Measurements from ENCODE around the gene GNG7.
"Not testable (repeated sequence)": the region's sequence is repeated elsewhere in the genome, so short reads cannot be mapped to it uniquely, and the experiment has no call there.

Gene GNG7

DNA sequence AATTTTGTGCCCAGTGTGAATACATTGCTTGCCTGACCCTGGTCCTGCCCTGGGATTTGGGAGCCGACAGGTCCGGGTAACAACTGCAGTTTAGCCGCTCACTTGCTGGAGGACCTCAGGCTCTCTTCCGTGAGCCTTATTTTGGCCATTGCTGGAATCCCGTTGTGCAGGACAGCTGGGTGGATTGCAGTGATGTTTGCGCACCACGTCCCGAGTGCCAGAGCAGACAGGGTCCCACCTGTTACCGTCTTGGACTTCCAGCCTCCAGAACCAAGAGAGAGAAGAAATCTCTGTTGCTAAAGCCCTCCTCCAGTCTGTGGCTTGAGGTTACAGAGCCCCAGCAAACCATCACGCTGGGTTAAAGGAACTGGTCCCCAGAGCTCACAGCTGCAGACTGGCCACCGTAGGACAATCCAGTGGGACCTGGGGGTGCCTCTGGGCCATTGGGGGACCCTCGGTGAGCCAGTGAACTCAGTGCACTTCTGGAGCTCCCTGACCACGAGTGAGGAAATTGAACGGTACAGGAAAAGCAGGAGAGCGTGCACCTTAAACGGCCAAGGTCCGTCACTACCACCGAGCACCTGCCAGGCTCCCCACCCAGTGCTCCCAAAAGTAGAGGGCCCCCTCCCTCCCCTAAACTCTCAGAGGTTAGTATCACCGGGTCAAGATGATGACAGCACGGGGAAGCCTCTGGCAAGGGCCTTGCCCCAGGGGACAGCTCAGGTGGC lies 92.9 kb downstream of the GNG7 start:
- peaks cover 61% of the 10 kb centered on the region for H3K4me1 ChIP-seq (ENCODE audit: low read length)
- H3K9me3 ChIP-seq (ENCODE audit: insufficient read depth, low read length): 0 out of 2 replicates have a peak, but pooled peaks cover under 1% of the 10 kb centered on the region
- H3K4me2 ChIP-seq (ENCODE audit: low read length): peak overlapping the region; percentile 89
- H3K27me3 ChIP-seq (ENCODE audit: low read depth, low read length): peaks cover 11% of the 10 kb centered on the region
- H3K27ac ChIP-seq (ENCODE audit: low read length): peak overlapping the region; percentile 75
- H3K36me3 ChIP-seq (replicated peaks; ENCODE audit: low read depth, low read length): peaks cover 4% of the 10 kb centered on the region
- H3K79me2 ChIP-seq (ENCODE audit: low read length): no peaks in the 10 kb centered on the region
- H2AFZ ChIP-seq (ENCODE audit: low read depth, low read length): no peak overlapping the region
- no peaks in the 10 kb centered on the region for H4K20me1 ChIP-seq (ENCODE audit: insufficient read depth, low read length)
- TF ChIP-seq, protein P1, sequence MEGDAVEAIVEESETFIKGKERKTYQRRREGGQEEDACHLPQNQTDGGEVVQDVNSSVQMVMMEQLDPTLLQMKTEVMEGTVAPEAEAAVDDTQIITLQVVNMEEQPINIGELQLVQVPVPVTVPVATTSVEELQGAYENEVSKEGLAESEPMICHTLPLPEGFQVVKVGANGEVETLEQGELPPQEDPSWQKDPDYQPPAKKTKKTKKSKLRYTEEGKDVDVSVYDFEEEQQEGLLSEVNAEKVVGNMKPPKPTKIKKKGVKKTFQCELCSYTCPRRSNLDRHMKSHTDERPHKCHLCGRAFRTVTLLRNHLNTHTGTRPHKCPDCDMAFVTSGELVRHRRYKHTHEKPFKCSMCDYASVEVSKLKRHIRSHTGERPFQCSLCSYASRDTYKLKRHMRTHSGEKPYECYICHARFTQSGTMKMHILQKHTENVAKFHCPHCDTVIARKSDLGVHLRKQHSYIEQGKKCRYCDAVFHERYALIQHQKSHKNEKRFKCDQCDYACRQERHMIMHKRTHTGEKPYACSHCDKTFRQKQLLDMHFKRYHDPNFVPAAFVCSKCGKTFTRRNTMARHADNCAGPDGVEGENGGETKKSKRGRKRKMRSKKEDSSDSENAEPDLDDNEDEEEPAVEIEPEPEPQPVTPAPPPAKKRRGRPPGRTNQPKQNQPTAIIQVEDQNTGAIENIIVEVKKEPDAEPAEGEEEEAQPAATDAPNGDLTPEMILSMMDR (IDR thresholded peaks at IDR 0.05; ENCODE audit: low read depth, low read length): peak; percentile 50
- no peak for TF ChIP-seq EZH2phosphoT487 (IDR thresholded peaks at IDR 0.05; ENCODE audit: low read depth)
- peak overlapping the region; percentile 53 for H3K9ac ChIP-seq (ENCODE audit: low read length)
- peak overlapping the region; percentile 72 for H3K4me3 ChIP-seq (ENCODE audit: low read length)

DNA sequence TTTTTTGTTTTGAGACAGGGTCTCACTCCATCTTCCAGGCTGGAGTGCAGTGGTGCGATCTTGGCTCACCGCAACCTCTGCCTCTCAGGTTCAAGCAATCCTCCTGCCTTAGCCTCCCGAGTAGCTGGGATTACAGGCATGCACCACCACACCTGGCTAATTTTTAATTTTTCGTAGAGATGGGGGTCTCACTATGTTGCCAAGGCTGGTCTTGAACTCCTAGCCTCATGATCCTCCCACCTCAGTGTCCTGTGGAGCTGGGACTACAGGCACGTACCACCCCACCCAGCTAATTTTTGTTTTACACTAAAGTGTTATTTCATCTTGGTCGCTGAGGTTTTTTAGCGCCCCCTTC lies 93.5 kb downstream of the GNG7 start:
- H3K4me3 ChIP-seq (ENCODE audit: low read length): peak overlapping the region; percentile 72
- not testable (repeated sequence) for H3K79me2 ChIP-seq (ENCODE audit: low read length)

DNA sequence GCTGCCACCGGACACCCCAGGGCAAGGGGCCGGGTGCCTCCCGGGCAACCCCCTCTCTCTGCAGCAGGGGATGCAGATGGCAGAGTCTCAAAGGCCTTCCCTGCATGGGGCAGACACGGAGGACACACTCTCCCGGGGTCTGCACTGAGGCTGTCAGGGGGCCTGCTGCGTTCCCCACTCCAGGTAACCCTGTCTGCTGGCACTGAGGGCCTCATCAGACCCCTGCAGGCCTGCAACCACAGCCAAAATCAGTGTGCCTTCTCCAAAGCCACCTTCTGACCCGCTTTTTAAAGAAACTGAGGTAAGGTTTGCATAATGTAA lies 93.9 kb downstream of the GNG7 start:
- no peaks in the 10 kb centered on the region for H3K9me3 ChIP-seq (ENCODE audit: insufficient read depth, low read length)
- H2AFZ ChIP-seq (ENCODE audit: low read depth, low read length): no peak overlapping the region
- H3K9ac ChIP-seq (ENCODE audit: low read length): peak overlapping the region; percentile 53
- H3K27me3 ChIP-seq (ENCODE audit: low read depth, low read length): peaks cover 7% of the 10 kb centered on the region
- peak overlapping the region; percentile 72 for H3K4me3 ChIP-seq (ENCODE audit: low read length)
- H3K4me2 ChIP-seq (ENCODE audit: low read length): peak overlapping the region; percentile 89
- H3K79me2 ChIP-seq (ENCODE audit: low read length): no peaks in the 10 kb centered on the region
- TF ChIP-seq, protein P1 (IDR thresholded peaks at IDR 0.05; ENCODE audit: low read depth, low read length): no peak
- TF ChIP-seq EZH2phosphoT487 (IDR thresholded peaks at IDR 0.05; ENCODE audit: low read depth): no peak
- H4K20me1 ChIP-seq (ENCODE audit: insufficient read depth, low read length): no peaks in the 10 kb centered on the region
- peak overlapping the region; percentile 75 for H3K27ac ChIP-seq (ENCODE audit: low read length)
- peaks cover 53% of the 10 kb centered on the region for H3K4me1 ChIP-seq (ENCODE audit: low read length)
- peaks cover 4% of the 10 kb centered on the region for H3K36me3 ChIP-seq (replicated peaks; ENCODE audit: low read depth, low read length)

More for the DNA sequence above, 93.5 kb downstream of the GNG7 start:
- peaks cover 57% of the 10 kb centered on the region for H3K4me1 ChIP-seq (ENCODE audit: low read length)
- not testable (repeated sequence) for H3K27me3 ChIP-seq (ENCODE audit: low read depth, low read length); H3K9me3 ChIP-seq (ENCODE audit: insufficient read depth, low read length); H3K36me3 ChIP-seq (replicated peaks; ENCODE audit: low read depth, low read length); H4K20me1 ChIP-seq (ENCODE audit: insufficient read depth, low read length); H2AFZ ChIP-seq (ENCODE audit: low read depth, low read length)
- H3K9ac ChIP-seq (ENCODE audit: low read length): peak overlapping the region; percentile 53
- H3K27ac ChIP-seq (ENCODE audit: low read length): peak overlapping the region; percentile 75
- H3K4me2 ChIP-seq (ENCODE audit: low read length): peak overlapping the region; percentile 89

DNA sequence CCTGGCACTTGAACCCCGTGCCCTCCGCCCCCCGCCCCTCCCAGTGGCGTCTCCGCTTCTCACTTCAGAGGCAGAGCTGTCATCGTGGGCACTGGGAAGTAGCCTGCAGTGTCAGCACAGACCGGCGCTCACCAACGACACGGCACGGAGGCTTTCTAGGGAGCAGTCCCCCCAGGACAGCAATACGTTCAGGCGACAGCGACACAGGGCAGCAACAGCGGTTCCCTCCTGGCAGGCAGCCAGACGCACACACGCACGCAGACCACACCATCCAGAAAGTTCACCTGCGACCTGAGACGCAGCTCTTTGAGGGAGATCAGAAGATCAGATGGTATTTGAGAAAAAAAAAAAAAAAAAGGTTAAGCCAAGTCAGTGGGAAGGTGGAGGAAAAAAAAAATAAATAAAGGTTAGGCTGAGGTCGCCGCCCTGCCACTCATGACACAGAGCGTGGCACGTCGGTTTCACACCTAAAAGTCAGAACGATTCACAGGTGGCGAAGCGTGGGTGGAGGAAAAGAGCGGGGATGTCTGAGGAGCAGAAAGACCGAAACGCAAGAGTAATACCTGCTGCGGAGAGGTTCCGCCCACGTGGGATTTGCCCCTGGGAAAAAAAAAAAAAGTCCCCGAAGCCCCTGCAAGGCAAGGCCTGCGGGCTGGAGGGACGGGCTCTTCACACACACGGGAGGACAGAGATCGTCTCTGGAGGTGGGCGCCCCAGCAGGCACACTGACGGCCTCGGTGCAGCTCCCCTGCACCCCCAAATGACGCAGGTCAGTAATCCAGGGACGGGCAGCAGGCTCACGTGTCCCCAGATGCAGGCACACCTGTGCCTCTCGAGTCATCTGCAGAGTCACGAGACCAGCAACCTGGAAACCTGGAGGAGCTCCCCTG lies 94.5 kb downstream of the GNG7 start:
- H3K27me3 ChIP-seq (ENCODE audit: low read depth, low read length): peaks cover 7% of the 10 kb centered on the region
- TF ChIP-seq, protein P1 (IDR thresholded peaks at IDR 0.05; ENCODE audit: low read depth, low read length): no peak
- TF ChIP-seq EZH2phosphoT487 (IDR thresholded peaks at IDR 0.05; ENCODE audit: low read depth): no peak
- H3K9ac ChIP-seq (ENCODE audit: low read length): peak overlapping the region; percentile 53
- H3K79me2 ChIP-seq (ENCODE audit: low read length): no peaks in the 10 kb centered on the region
- H3K27ac ChIP-seq (ENCODE audit: low read length): peak overlapping the region; percentile 75
- no peaks in the 10 kb centered on the region for H3K9me3 ChIP-seq (ENCODE audit: insufficient read depth, low read length)
- peak overlapping the region; percentile 72 for H3K4me3 ChIP-seq (ENCODE audit: low read length)
- no peaks in the 10 kb centered on the region for H4K20me1 ChIP-seq (ENCODE audit: insufficient read depth, low read length)
- H3K36me3 ChIP-seq (replicated peaks; ENCODE audit: low read depth, low read length): peaks cover 4% of the 10 kb centered on the region
- peaks cover 47% of the 10 kb centered on the region for H3K4me1 ChIP-seq (ENCODE audit: low read length)
- H2AFZ ChIP-seq (ENCODE audit: low read depth, low read length): no peak overlapping the region; the same call in 1 of the 2 replicates
- H3K4me2 ChIP-seq (ENCODE audit: low read length): peak overlapping the region; percentile 89

DNA sequence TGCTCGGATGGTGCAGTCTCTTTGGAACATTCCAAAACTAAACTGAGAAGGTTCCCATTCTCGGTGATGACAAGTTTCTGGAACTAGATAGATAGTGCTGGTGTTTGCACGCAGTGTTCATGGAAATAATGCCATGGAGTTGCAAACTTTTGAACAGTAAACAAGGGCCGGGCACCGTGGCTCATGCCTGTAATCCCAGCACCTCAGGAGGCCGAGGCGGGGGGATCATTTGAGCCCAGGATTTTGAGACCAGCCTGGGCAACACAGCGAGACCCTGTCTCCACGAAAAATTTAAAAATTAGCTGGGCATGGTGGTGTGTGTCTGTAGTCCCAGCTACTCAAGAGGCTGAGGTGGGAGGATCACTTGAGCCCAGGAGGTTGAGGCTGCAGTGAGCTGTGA lies 95.7 kb downstream of the GNG7 start:
- H4K20me1 ChIP-seq (ENCODE audit: insufficient read depth, low read length); H3K9me3 ChIP-seq (ENCODE audit: insufficient read depth, low read length); H3K36me3 ChIP-seq (replicated peaks; ENCODE audit: low read depth, low read length); H3K27me3 ChIP-seq (ENCODE audit: low read depth, low read length); H3K27ac ChIP-seq (ENCODE audit: low read length); H3K4me3 ChIP-seq (ENCODE audit: low read length); H2AFZ ChIP-seq (ENCODE audit: low read depth, low read length); H3K4me2 ChIP-seq (ENCODE audit: low read length); H3K79me2 ChIP-seq (ENCODE audit: low read length); H3K9ac ChIP-seq (ENCODE audit: low read length): not testable (repeated sequence)
- peaks cover 38% of the 10 kb centered on the region for H3K4me1 ChIP-seq (ENCODE audit: low read length)

DNA sequence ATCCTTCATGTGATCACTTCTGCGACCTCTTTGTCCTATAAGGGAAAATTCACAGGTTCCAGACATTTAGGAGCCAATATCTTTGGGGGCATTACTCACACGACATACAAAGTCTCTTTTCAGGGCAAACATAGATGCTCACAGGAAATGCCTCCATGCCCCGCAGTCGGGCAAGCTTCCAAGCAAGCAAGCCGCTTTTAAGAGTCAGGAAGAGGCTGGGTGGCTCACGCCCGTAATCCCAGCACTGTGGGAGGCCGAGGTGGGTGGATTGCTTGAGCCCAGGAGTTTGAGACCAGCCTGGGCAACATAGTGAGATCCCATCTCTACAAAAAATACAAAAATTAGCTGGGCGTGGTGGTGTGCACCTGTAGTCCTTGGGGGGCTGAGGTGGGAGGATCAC lies 96.6 kb downstream of the GNG7 start:
- not testable (repeated sequence) for H3K9ac ChIP-seq (ENCODE audit: low read length); H3K9me3 ChIP-seq (ENCODE audit: insufficient read depth, low read length); H3K4me3 ChIP-seq (ENCODE audit: low read length); H4K20me1 ChIP-seq (ENCODE audit: insufficient read depth, low read length); H3K27me3 ChIP-seq (ENCODE audit: low read depth, low read length); H3K4me2 ChIP-seq (ENCODE audit: low read length); H3K79me2 ChIP-seq (ENCODE audit: low read length); H3K36me3 ChIP-seq (replicated peaks; ENCODE audit: low read depth, low read length); H3K27ac ChIP-seq (ENCODE audit: low read length); H2AFZ ChIP-seq (ENCODE audit: low read depth, low read length)
- peaks cover 32% of the 10 kb centered on the region for H3K4me1 ChIP-seq (ENCODE audit: low read length)
